ENCODE data around the gene COL4A4. TPM values are rescaled to one million over a fixed set of nuclear protein-coding genes. Genes with fewer than 3 reads are reported as not detected.
A peak's percentile ranks its signal among the peaks of the same experiment; 100 is the strongest.
"Not testable (repeated sequence)": the region's sequence is repeated elsewhere in the genome, so short reads cannot be mapped to it uniquely, and the experiment has no call there.

The COL4A4 gene
- total RNA-seq, 1 donor from 2014 or later: 8.9 TPM

GRCh38 chr2:227179988-227180685 is 16.1 kb upstream of the COL4A4 start:
- TF ChIP-seq, protein P1, sequence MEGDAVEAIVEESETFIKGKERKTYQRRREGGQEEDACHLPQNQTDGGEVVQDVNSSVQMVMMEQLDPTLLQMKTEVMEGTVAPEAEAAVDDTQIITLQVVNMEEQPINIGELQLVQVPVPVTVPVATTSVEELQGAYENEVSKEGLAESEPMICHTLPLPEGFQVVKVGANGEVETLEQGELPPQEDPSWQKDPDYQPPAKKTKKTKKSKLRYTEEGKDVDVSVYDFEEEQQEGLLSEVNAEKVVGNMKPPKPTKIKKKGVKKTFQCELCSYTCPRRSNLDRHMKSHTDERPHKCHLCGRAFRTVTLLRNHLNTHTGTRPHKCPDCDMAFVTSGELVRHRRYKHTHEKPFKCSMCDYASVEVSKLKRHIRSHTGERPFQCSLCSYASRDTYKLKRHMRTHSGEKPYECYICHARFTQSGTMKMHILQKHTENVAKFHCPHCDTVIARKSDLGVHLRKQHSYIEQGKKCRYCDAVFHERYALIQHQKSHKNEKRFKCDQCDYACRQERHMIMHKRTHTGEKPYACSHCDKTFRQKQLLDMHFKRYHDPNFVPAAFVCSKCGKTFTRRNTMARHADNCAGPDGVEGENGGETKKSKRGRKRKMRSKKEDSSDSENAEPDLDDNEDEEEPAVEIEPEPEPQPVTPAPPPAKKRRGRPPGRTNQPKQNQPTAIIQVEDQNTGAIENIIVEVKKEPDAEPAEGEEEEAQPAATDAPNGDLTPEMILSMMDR (IDR thresholded peaks at IDR 0.05; ENCODE audit: borderline replicate concordance): no peak
- H3K4me1 ChIP-seq: peaks cover 13% of the 10 kb centered on the region
- no peaks in the 10 kb centered on the region for H3K27me3 ChIP-seq (ENCODE audit: low read depth)
- H3K36me3 ChIP-seq: no peaks in the 10 kb centered on the region
- peak overlapping the region; percentile 78 for H3K27ac ChIP-seq (replicated peaks)
- peak overlapping the region; percentile 24 for H3K4me3 ChIP-seq
- peak; percentile 41 for DNase-seq
- peaks cover 10% of the 10 kb centered on the region for H3K9me3 ChIP-seq (replicated peaks)
- intact Hi-C loops (cut with micrococcal nuclease): no loop called here

DNA sequence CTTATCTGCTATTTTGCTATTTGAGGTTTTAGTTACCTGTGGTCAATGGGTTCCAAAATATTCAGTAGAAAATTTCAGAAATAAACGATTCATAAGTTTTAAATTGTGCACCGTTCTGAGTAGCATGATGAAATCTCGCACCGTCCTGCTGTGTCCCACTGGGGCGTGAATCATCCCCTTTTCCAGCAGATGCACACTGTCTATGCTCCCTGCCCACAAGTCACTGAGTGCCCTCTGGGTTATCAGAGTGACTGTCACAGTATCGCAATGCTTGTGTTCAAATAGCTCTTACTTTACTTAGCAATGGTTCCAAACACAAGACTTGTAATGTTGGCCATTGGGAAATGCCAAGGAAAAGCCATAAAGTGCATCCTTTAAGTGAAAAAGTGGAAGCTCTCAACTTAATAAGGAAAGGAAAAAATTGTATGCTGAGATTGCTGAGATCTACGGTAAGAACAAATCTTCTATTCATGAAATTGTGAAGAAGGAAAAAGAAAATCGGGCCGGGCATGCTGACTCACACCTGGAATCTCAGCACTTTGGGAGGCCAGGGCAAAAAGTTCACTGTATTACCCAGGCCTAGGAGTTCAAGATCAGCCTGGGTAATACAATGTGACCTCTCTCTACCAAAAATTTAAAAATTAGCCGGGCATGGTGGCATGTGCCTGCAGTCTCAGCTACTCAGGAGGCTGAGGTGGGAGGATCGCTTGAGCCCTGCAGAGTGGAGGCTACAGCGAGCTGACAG is 13.8 kb upstream of the COL4A4 start:
- Histone ChIP-seq H3K27me3 (ENCODE audit: low read depth) (no peaks in the 10 kb centered on the region), H3K4me3 (no peak overlapping the region), H3K4me1 (peaks cover 13% of the 10 kb centered on the region), H3K36me3 (no peaks in the 10 kb centered on the region), H3K9me3 (replicated peaks) (no peaks in the 10 kb centered on the region), H3K27ac (replicated peaks) (no peak overlapping the region)
- intact Hi-C loops (cut with micrococcal nuclease): no loop called here
- DNase-seq: no peak
- TF ChIP-seq, protein P1 (IDR thresholded peaks at IDR 0.05; ENCODE audit: borderline replicate concordance): no peak

DNA sequence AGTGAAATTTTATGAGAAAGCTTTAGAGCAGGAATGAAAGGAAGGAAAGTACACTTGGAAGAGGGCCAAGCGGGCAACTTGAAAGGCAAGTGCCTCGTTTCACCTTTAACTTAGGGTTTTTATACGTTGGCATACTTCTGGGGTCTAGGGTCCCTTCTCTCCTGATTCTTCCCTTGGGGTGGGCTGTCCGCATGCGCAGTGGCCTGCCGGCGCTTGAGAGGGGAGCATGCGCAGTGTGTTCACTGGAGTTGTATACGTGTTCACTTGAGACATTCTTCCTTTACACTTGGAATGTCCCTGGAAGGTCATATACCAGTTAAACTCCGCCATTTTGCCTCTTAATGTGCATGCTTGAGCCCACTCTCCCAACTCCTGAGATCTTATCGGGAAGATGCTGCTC is 7.8 kb upstream of the COL4A4 start:
- H3K4me1 ChIP-seq; H3K4me3 ChIP-seq; DNase-seq; H3K27me3 ChIP-seq (ENCODE audit: low read depth); H3K27ac ChIP-seq (replicated peaks); H3K9me3 ChIP-seq (replicated peaks); H3K36me3 ChIP-seq; intact Hi-C loops (cut with micrococcal nuclease): not testable (repeated sequence)

GRCh38 chr2:227164763-227165291 is 822 bp upstream of the COL4A4 start:
- peaks cover 28% of the 10 kb centered on the region for H3K4me1 ChIP-seq
- intact Hi-C loops (cut with micrococcal nuclease): no loop called here
- DNase-seq: no peak

GRCh38 chr2:227163485-227163997 is 464 bp downstream of the COL4A4 start:
- no peaks in the 10 kb centered on the region for H3K36me3 ChIP-seq
- peaks cover 12% of the 10 kb centered on the region for H3K27me3 ChIP-seq (ENCODE audit: low read depth)
- no peak for DNase-seq
- intact Hi-C loops (cut with micrococcal nuclease): no loop called here
- peak overlapping the region; percentile 87 for H3K27ac ChIP-seq (replicated peaks)
- TF ChIP-seq, protein P1 (IDR thresholded peaks at IDR 0.05; ENCODE audit: borderline replicate concordance): no peak
- H3K4me1 ChIP-seq: peaks cover 28% of the 10 kb centered on the region
- H3K4me3 ChIP-seq: peak overlapping the region; percentile 88
- peaks cover 9% of the 10 kb centered on the region for H3K9me3 ChIP-seq (replicated peaks)

More at GRCh38 chr2:227164763-227165291, 822 bp upstream of the COL4A4 start:
- Histone ChIP-seq H3K27me3 (ENCODE audit: low read depth) (peaks cover 12% of the 10 kb centered on the region), H3K36me3 (no peaks in the 10 kb centered on the region), H3K4me3 (peak overlapping the region; percentile 88), H3K27ac (replicated peaks) (peak overlapping the region; percentile 87), H3K9me3 (replicated peaks) (peaks cover 13% of the 10 kb centered on the region)
- TF ChIP-seq, protein P1 (IDR thresholded peaks at IDR 0.05; ENCODE audit: borderline replicate concordance): no peak

All from left ventricle myocardium inferior (tissue), 1 donor.